Testis (tissue), 5 donors: Measurements from ENCODE around the gene AHCYL1. TPM values are rescaled to one million over a fixed set of nuclear protein-coding genes. Genes with fewer than 3 reads are reported as not detected.

Source experiments
- DNase-seq: peaks from one replicate; pipeline ENCODE4 v3.0.0-alpha.2; 2019
- H3K27ac ChIP-seq, 2 donors: fragments of 200-600 bp; sonication (generic); one replicate each; pipeline ENCODE4 v1.5.1; 2019
- H3K27me3 ChIP-seq: fragments of 200-600 bp; sonication (generic); one replicate; pipeline ENCODE4 v1.5.1; 2019
- H3K36me3 ChIP-seq: fragments of 200-600 bp; sonication (generic); one replicate; pipeline ENCODE4 v1.5.1; 2017; ENCODE audit warnings: low read depth; ENCODE audit errors: missing control alignments
- H3K4me1 ChIP-seq: fragments of 200-600 bp; sonication (generic); one replicate; pipeline ENCODE4 v1.5.1; 2019
- H3K4me3 ChIP-seq, 2 donors: fragments of 200-600 bp; sonication (generic); one replicate each; pipeline ENCODE4 v1.5.1; 2017 to 2019
- H3K9me3 ChIP-seq: fragments of 200-600 bp; sonication (generic); one replicate; pipeline ENCODE4 v1.5.1; 2017
- CTCF ChIP-seq, 3 experiments: fragments of 450-650 bp in 2 of 3; fragments of 200-600 bp in 1 of 3; sonication (generic) in 1 of 3; IDR thresholded peaks; one replicate each; pipeline ENCODE4 v1.5.1; 2016 to 2019; ENCODE audit warnings: antibody characterized with exemption in 3 of 3, mild to moderate bottlenecking in 2 of 3, moderate library complexity in 1 of 3
- POLR2A ChIP-seq: fragments of 450-650 bp; IDR thresholded peaks from one replicate; pipeline ENCODE4 v1.6.1; 2017; ENCODE audit warnings: antibody characterized with exemption, mild to moderate bottlenecking, moderate library complexity
- WGBS, 2 donors: methylation state at CpG; one replicate each; pipeline ENCODE4 v1.1.5; 2018; 5-methylcytosine and 5-hydroxymethylcytosine counted together
- intact Hi-C: fragments of 100-400 bp; cut with DNase I; formaldehyde crosslinking; loops from one replicate; pipeline ENCODE4 v1.15.1; 2023; ENCODE audit warnings: low total_unique reads
- long read RNA-seq, 2 donors: transcript quantifications; one replicate each; lab custom pipeline, GENCODE V29; 2026
- polyA plus RNA-seq: library from polyadenylated mRNA; stranded (reverse); fragments of 350-450 nt; fragmentation: Illumina TruSeq; extraction: RNeasy Lipid Tissue Mini Kit (QIAGEN cat#74804); gene quantifications from one replicate; pipeline ENCODE4 v1.2.3, GENCODE V29; 2014; ENCODE audit warnings: low read depth, low replicate concordance; ENCODE audit not compliant: insufficient read depth
- total RNA-seq, 2 donors: library from RNA; depleted of rRNA; stranded (reverse); fragments of >200 nt; gene quantifications; one replicate each; pipeline ENCODE4 v1.2.3, GENCODE V29; 2016

Gene AHCYL1
- 10 to 100 TPM; 48.5 to 59.1 TPM for total RNA-seq
- polyA plus RNA-seq, result 64.3 TPM
- long read RNA-seq, donor 1, full-length matches to known transcripts, result 21 of 21 reads
- long read RNA-seq, donor 1, partial matches to known transcripts, result 0 of 21 reads
- long read RNA-seq, donor 1, other reads (novel, unspliced or antisense), result 0 of 21 reads
- long read RNA-seq, donor 2, full-length matches to known transcripts, result 5 of 16 reads
- long read RNA-seq, donor 2, partial matches to known transcripts, result 11 of 16 reads
- long read RNA-seq, donor 2, other reads (novel, unspliced or antisense), result 0 of 16 reads

GRCh38 chr1:109984456-109985246 lies at the start of gene AHCYL1:
Gene AHCYL1, plus strand, starts transcription at chr1:109984765. Its CDS starts 288 bp downstream, at chr1:109985053.
- intact Hi-C loops, result loop anchor here (2.0 to 10.0 kb wide), 4 partner anchors 192 to 440 kb away; partner anchors contain the start of gene GNAI3

GRCh38 chr1:109935451-109935900 lies 49.1 kb upstream of the AHCYL1 start:
- Histone ChIP-seq H3K36me3 (no peaks in the 10 kb centered on the region), H3K27me3 (no peaks in the 10 kb centered on the region), H3K4me3 (no peak overlapping the region), H3K4me1 (peaks cover 11% of the 10 kb centered on the region), H3K9me3 (no peaks in the 10 kb centered on the region), H3K27ac (no peak overlapping the region)
- DNase-seq, result no peak
- intact Hi-C loops, result no loop called here
- TF ChIP-seq POLR2A, result no peak
- WGBS, 2 donors, result 77 to 91% methylated on average over 4 of the region's 4 CpGs

More at GRCh38 chr1:109984456-109985246, at the start of gene AHCYL1:
- peak within 1 kb of the TSS; percentile 93 to 98 for H3K27ac ChIP-seq
- no peaks in the 10 kb centered on the region for H3K36me3 ChIP-seq
- H3K9me3 ChIP-seq, result no peaks in the 10 kb centered on the region
- H3K27me3 ChIP-seq, result no peaks in the 10 kb centered on the region
- 0 to 1% methylated on average over 18 to 61 of the region's 79 CpGs for WGBS, 2 donors
- peaks cover 29% of the 10 kb centered on the region for H3K4me1 ChIP-seq
- peak; percentile 93 for TF ChIP-seq POLR2A
- TF ChIP-seq CTCF (IDR thresholded peaks at IDR 0.05), result peak; percentile 95 to 100 (median 99)
- DNase-seq, result peak; percentile 100
- peak within 1 kb of the TSS; percentile 76 to 96 for H3K4me3 ChIP-seq

- TF ChIP-seq CTCF (IDR thresholded peaks at IDR 0.05), result no peak
- 86 to 96% methylated on average over 1 of the region's 1 CpG for WGBS, 2 donors
- Histone ChIP-seq H3K36me3 (no peaks in the 10 kb centered on the region), H3K9me3 (no peaks in the 10 kb centered on the region), H3K4me3 (no peak overlapping the region), H3K27me3 (no peaks in the 10 kb centered on the region), H3K27ac (no peak overlapping the region), H3K4me1 (no peaks in the 10 kb centered on the region)
- intact Hi-C loops, result no loop called here
- no peak for DNase-seq
Measured at GRCh38 chr1:109937738-109938137, 46.8 kb upstream of the AHCYL1 start.

- WGBS, 2 donors, result 97 to 98% methylated on average over 2 of the region's 2 CpGs
- Histone ChIP-seq H3K9me3 (no peaks in the 10 kb centered on the region), H3K27me3 (no peaks in the 10 kb centered on the region), H3K4me3 (no peak overlapping the region), H3K27ac (no peak overlapping the region), H3K4me1 (no peaks in the 10 kb centered on the region), H3K36me3 (no peaks in the 10 kb centered on the region)
- intact Hi-C loops, result no loop called here
- no peak for DNase-seq
- TF ChIP-seq POLR2A, result no peak
- no peak for TF ChIP-seq CTCF (IDR thresholded peaks at IDR 0.05)
Measured at GRCh38 chr1:109938556-109938955, 46.0 kb upstream of the AHCYL1 start.

GRCh38 chr1:109942434-109942833 lies 42.1 kb upstream of the AHCYL1 start:
- Histone ChIP-seq H3K36me3 (no peaks in the 10 kb centered on the region), H3K27me3 (no peaks in the 10 kb centered on the region), H3K4me1 (no peaks in the 10 kb centered on the region), H3K27ac (no peak overlapping the region), H3K4me3 (no peak overlapping the region), H3K9me3 (no peaks in the 10 kb centered on the region)
- no peak for DNase-seq
- 80 to 86% methylated on average over 2 of the region's 2 CpGs for WGBS, 2 donors
- intact Hi-C loops, result no loop called here
- TF ChIP-seq POLR2A, result no peak
- TF ChIP-seq CTCF (IDR thresholded peaks at IDR 0.05), result no peak
